ENCODE results near the gene FBL. TPM values are rescaled to one million over a fixed set of nuclear protein-coding genes. Genes with fewer than 3 reads are reported as not detected.

The FBL gene
- total RNA-seq, 5 donors from 2014 or later (not counting 1 experiment from before 2014, with no cell fraction given) = 291 to 348 (median 299) TPM

DNA sequence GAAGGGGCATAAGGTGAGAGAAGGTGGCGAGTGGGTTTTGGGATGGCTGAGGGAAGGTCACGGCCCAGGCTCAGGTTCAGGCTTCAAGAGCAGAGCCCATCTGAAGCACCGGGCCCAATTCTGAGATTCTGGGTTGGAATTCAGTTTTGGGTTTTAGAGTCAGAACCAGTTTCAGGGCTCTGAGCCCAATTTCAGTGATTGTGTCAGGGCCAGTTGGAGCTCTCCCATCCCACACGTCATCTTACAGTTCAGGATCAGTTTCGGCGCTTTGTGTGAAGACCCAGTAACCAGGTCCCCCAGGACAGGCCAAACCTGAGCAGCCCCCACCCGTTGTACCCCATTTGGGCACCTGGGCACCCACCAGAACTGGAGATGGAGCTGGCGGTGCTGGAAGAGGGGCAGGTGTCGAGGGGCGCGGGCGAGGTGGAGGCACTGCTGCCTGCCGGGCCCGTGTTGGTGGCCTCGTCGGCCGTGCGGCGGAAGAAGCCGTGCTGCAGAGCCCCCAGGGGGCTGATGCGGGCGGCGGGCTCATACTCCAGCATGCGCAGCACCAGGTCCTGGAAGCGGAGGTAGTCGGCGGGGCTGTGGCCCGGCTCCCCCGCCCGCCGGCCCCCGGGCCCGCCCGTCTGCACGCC lies 19.8 kb downstream of the FBL start:
- H3K9me3 Mint-ChIP-seq = no peaks in the 10 kb centered on the region
- H3K27me3 Mint-ChIP-seq = no peaks in the 10 kb centered on the region
- no peak overlapping the region for H3K27ac ChIP-seq (ENCODE audit: low read length)
- no peaks in the 10 kb centered on the region for H3K9me3 ChIP-seq
- H3K27ac Mint-ChIP-seq = peak overlapping the region in 1 of 2 donors; percentile 47
- DNase-seq (no peak), ATAC-seq (replicated peaks in 1 of 4) (no peak)
- H3K36me3 Mint-ChIP-seq = peaks cover 35% of the 10 kb centered on the region
- POLR2A ChIA-PET = no interaction called here
- H3K4me3 Mint-ChIP-seq = no peak overlapping the region
- 98% methylated on average over 28 of the region's 35 CpGs for WGBS (ENCODE audit: insufficient coverage)
- H3K4me1 ChIP-seq (ENCODE audit: control insufficient read depth in 1 of 2, extremely low read depth in 1 of 2, insufficient read depth in 2 of 2, low read length in 2 of 2) = peaks cover 5 to 52% of the 10 kb centered on the region in 2 experiments
- H3K4me1 Mint-ChIP-seq = peaks cover 7 to 19% (median 14%) of the 10 kb centered on the region in 3 donors
- H3K27me3 ChIP-seq (replicated peaks in 1 of 2; ENCODE audit: control insufficient read depth in 2 of 2, extremely low read depth in 1 of 2, insufficient read depth in 2 of 2, low read length in 1 of 2) = no peaks in the 10 kb centered on the region
- no peak overlapping the region for H3K4me3 ChIP-seq (ENCODE audit: control insufficient read depth in 1 of 2, extremely low read depth in 1 of 2, low read length in 1 of 2)
- CTCF ChIA-PET = no interaction called here
- H3K36me3 ChIP-seq (ENCODE audit: control insufficient read depth in 2 of 2, extremely low read depth in 1 of 2, insufficient read depth in 1 of 2, low read length in 1 of 2) = peaks cover 16 to 59% of the 10 kb centered on the region in 2 donors

- peaks cover 16 to 52% of the 10 kb centered on the region in 2 donors for H3K36me3 ChIP-seq (ENCODE audit: control insufficient read depth in 2 of 2, extremely low read depth in 1 of 2, insufficient read depth in 1 of 2, low read length in 1 of 2)
- peaks cover 0 to 13% (median 9%) of the 10 kb centered on the region in 3 donors for H3K4me1 Mint-ChIP-seq
- no peak overlapping the region for H3K27ac ChIP-seq (ENCODE audit: low read length)
- 94% methylated on average over 12 of the region's 17 CpGs for WGBS (ENCODE audit: insufficient coverage)
- no peak for DNase-seq
- H3K4me3 Mint-ChIP-seq = no peak overlapping the region
- no peaks in the 10 kb centered on the region for H3K27me3 ChIP-seq (replicated peaks in 1 of 2; ENCODE audit: control insufficient read depth in 2 of 2, extremely low read depth in 1 of 2, insufficient read depth in 2 of 2, low read length in 1 of 2)
- H3K9me3 Mint-ChIP-seq = no peaks in the 10 kb centered on the region
- H3K9me3 ChIP-seq = no peaks in the 10 kb centered on the region
- no peak overlapping the region for H3K27ac Mint-ChIP-seq
- peaks cover 32% of the 10 kb centered on the region for H3K36me3 Mint-ChIP-seq
- ChIA-PET POLR2A (no interaction called here), CTCF (no interaction called here)
- ATAC-seq (replicated peaks in 1 of 4) = no peak
- H3K27me3 Mint-ChIP-seq = no peaks in the 10 kb centered on the region
- H3K4me1 ChIP-seq (ENCODE audit: control insufficient read depth in 1 of 2, extremely low read depth in 1 of 2, insufficient read depth in 2 of 2, low read length in 2 of 2) = peaks cover 5 to 52% of the 10 kb centered on the region in 2 experiments
- H3K4me3 ChIP-seq (ENCODE audit: control insufficient read depth in 1 of 2, extremely low read depth in 1 of 2, low read length in 1 of 2) = no peak overlapping the region
These were observed 20.6 kb downstream of the FBL start for GRCh38 chr19:39825531-39826076.

- Histone ChIP-seq H3K4me3 (ENCODE audit: control insufficient read depth in 1 of 2, extremely low read depth in 1 of 2, low read length in 1 of 2) (no peak overlapping the region), H3K9me3 (no peaks in the 10 kb centered on the region), H3K27me3 (replicated peaks in 1 of 2; ENCODE audit: control insufficient read depth in 2 of 2, extremely low read depth in 1 of 2, insufficient read depth in 2 of 2, low read length in 1 of 2) (no peaks in the 10 kb centered on the region), H3K27ac (ENCODE audit: low read length) (peak overlapping the region; percentile 55), H3K4me1 (ENCODE audit: control insufficient read depth in 1 of 2, extremely low read depth in 1 of 2, insufficient read depth in 2 of 2, low read length in 2 of 2) (peaks cover 5 to 49% of the 10 kb centered on the region in 2 experiments), H3K36me3 (ENCODE audit: control insufficient read depth in 2 of 2, extremely low read depth in 1 of 2, insufficient read depth in 1 of 2, low read length in 1 of 2) (peaks cover 12 to 46% of the 10 kb centered on the region in 2 donors)
- Mint-ChIP-seq H3K4me1 (peaks cover 3 to 13% (median 9%) of the 10 kb centered on the region in 3 donors), H3K9me3 (no peaks in the 10 kb centered on the region), H3K4me3 (no peak overlapping the region), H3K27ac (no peak overlapping the region), H3K36me3 (peaks cover 28% of the 10 kb centered on the region), H3K27me3 (no peaks in the 10 kb centered on the region)
- DNase-seq = no peak
- 100% methylated on average over 1 of the region's 11 CpGs for WGBS (ENCODE audit: insufficient coverage)
- ChIA-PET POLR2A (interaction anchor here in 1 of 2 donors (1.2 kb wide), 1 partner anchor 9 kb away, joined by 10 read pairs; the partner anchor contains the start of gene DYRK1B), CTCF (no interaction called here)
- ATAC-seq (replicated peaks in 1 of 4) = no peak
These were observed 21.1 kb downstream of the FBL start for GRCh38 chr19:39825093-39825463.

GRCh38 chr19:39824143-39825092 lies 21.8 kb downstream of the FBL start:
- CTCF ChIA-PET = no interaction called here
- Mint-ChIP-seq H3K36me3 (peaks cover 23% of the 10 kb centered on the region), H3K27me3 (no peaks in the 10 kb centered on the region), H3K4me3 (no peak overlapping the region), H3K9me3 (no peaks in the 10 kb centered on the region), H3K27ac (no peak overlapping the region), H3K4me1 (peaks cover 9 to 13% (median 10%) of the 10 kb centered on the region in 3 donors)
- H3K4me3 ChIP-seq (ENCODE audit: control insufficient read depth in 1 of 2, extremely low read depth in 1 of 2, low read length in 1 of 2) = peak overlapping the region; percentile 69 to 90
- ATAC-seq (replicated peaks in 1 of 4) (peak; percentile 98 to 99 (median 98)), DNase-seq (peak; percentile 69 to 93 (median 86))
- H3K9me3 ChIP-seq = no peaks in the 10 kb centered on the region
- H3K4me1 ChIP-seq (ENCODE audit: control insufficient read depth in 1 of 2, extremely low read depth in 1 of 2, insufficient read depth in 2 of 2, low read length in 2 of 2) = peaks cover 5 to 43% of the 10 kb centered on the region in 2 experiments
- 15% methylated on average over 46 of the region's 47 CpGs for WGBS (ENCODE audit: insufficient coverage)
- H3K27ac ChIP-seq (ENCODE audit: low read length) = peak overlapping the region; percentile 55
- no peaks in the 10 kb centered on the region for H3K27me3 ChIP-seq (replicated peaks in 1 of 2; ENCODE audit: control insufficient read depth in 2 of 2, extremely low read depth in 1 of 2, insufficient read depth in 2 of 2, low read length in 1 of 2)
- H3K36me3 ChIP-seq (ENCODE audit: control insufficient read depth in 2 of 2, extremely low read depth in 1 of 2, insufficient read depth in 1 of 2, low read length in 1 of 2) = peaks cover 11 to 40% of the 10 kb centered on the region in 2 donors
- POLR2A ChIA-PET = interaction anchor here in 1 of 2 donors (1.2 kb wide), 1 partner anchor 10 kb away, joined by 10 read pairs; the partner anchor contains the start of gene DYRK1B

GRCh38 chr19:39823686-39824085 lies 22.5 kb downstream of the FBL start:
- Mint-ChIP-seq H3K27me3 (no peaks in the 10 kb centered on the region), H3K27ac (no peak overlapping the region), H3K9me3 (no peaks in the 10 kb centered on the region), H3K4me3 (no peak overlapping the region), H3K36me3 (peaks cover 24% of the 10 kb centered on the region), H3K4me1 (peaks cover 7 to 17% (median 16%) of the 10 kb centered on the region in 3 donors)
- H3K4me3 ChIP-seq (ENCODE audit: control insufficient read depth in 1 of 2, extremely low read depth in 1 of 2, low read length in 1 of 2) = peak overlapping the region; percentile 69 to 90
- H3K4me1 ChIP-seq (ENCODE audit: control insufficient read depth in 1 of 2, extremely low read depth in 1 of 2, insufficient read depth in 2 of 2, low read length in 2 of 2) = peaks cover 5 to 39% of the 10 kb centered on the region in 2 experiments
- H3K9me3 ChIP-seq = no peaks in the 10 kb centered on the region
- peaks cover 11 to 34% of the 10 kb centered on the region in 2 donors for H3K36me3 ChIP-seq (ENCODE audit: control insufficient read depth in 2 of 2, extremely low read depth in 1 of 2, insufficient read depth in 1 of 2, low read length in 1 of 2)
- H3K27ac ChIP-seq (ENCODE audit: low read length) = peak overlapping the region; percentile 54
- no peaks in the 10 kb centered on the region for H3K27me3 ChIP-seq (replicated peaks in 1 of 2; ENCODE audit: control insufficient read depth in 2 of 2, extremely low read depth in 1 of 2, insufficient read depth in 2 of 2, low read length in 1 of 2)
- DNase-seq = no peak
- 59% methylated on average over 7 of the region's 7 CpGs for WGBS (ENCODE audit: insufficient coverage)
- POLR2A ChIA-PET = no interaction called here
- CTCF ChIA-PET = no interaction called here
- no peak for ATAC-seq (replicated peaks in 1 of 4)

GRCh38 chr19:39820696-39821095 lies 25.5 kb downstream of the FBL start:
- WGBS (ENCODE audit: insufficient coverage) = 100% methylated on average over 2 of the region's 6 CpGs
- POLR2A ChIA-PET = no interaction called here
- no peak for ATAC-seq (replicated peaks in 1 of 4)

More at GRCh38 chr19:39820696-39821095, 25.5 kb downstream of the FBL start:
- Histone ChIP-seq H3K36me3 (ENCODE audit: control insufficient read depth in 2 of 2, extremely low read depth in 1 of 2, insufficient read depth in 1 of 2, low read length in 1 of 2) (peaks cover 8 to 11% of the 10 kb centered on the region in 2 donors), H3K4me3 (ENCODE audit: control insufficient read depth in 1 of 2, extremely low read depth in 1 of 2, low read length in 1 of 2) (no peak overlapping the region), H3K9me3 (no peaks in the 10 kb centered on the region), H3K27ac (ENCODE audit: low read length) (no peak overlapping the region), H3K4me1 (ENCODE audit: control insufficient read depth in 1 of 2, extremely low read depth in 1 of 2, insufficient read depth in 2 of 2, low read length in 2 of 2) (peaks cover 5 to 23% of the 10 kb centered on the region in 2 experiments), H3K27me3 (replicated peaks in 1 of 2; ENCODE audit: control insufficient read depth in 2 of 2, extremely low read depth in 1 of 2, insufficient read depth in 2 of 2, low read length in 1 of 2) (no peaks in the 10 kb centered on the region)
- CTCF ChIA-PET = interaction anchor here (0.6 to 1.8 kb wide), 5 partner anchors 13 to 28 kb away, joined by 3 to 5 read pairs (median 3); partner anchors contain the start of gene DYRK1B (in 1 of the 2)
- Mint-ChIP-seq H3K4me1 (peaks cover 9 to 18% (median 16%) of the 10 kb centered on the region in 3 donors), H3K4me3 (no peak overlapping the region), H3K9me3 (no peaks in the 10 kb centered on the region), H3K36me3 (peaks cover 27% of the 10 kb centered on the region), H3K27ac (no peak overlapping the region), H3K27me3 (no peaks in the 10 kb centered on the region)
- DNase-seq = no peak
